Right lobe of liver (tissue), 6 donors: Measurements from ENCODE around the gene CAPS2. TPM values are rescaled to one million over a fixed set of nuclear protein-coding genes. Genes with fewer than 3 reads are reported as not detected.

Experiments used
- ATAC-seq, 4 donors: fragments of 200-7000 bp; cut with Tn5 transposase; one replicate each; pipeline ENCODE4 v1.9.1; 2020; ENCODE audit warnings: mild to moderate bottlenecking in 4 of 4, moderate library complexity in 4 of 4
- DNase-seq, 3 donors: peaks; one replicate each; pipeline ENCODE4 v3.0.0-alpha.2; 2020
- H3K27ac ChIP-seq, 3 donors: fragments of 200-600 bp; one replicate each; pipeline ENCODE4 v1.8.0; 2022
- H3K27me3 ChIP-seq, 2 donors: fragments of 200-600 bp; one replicate each; pipeline ENCODE4 v1.8.0; 2022
- H3K36me3 ChIP-seq, 4 donors: fragments of 200-600 bp; sonication (generic) in 1 of 4; one replicate each; pipeline versions ENCODE4 v1.5.1 to v1.8.0; 2017 to 2022; ENCODE audit warnings: control low read depth in 1 of 4
- H3K4me1 ChIP-seq, 4 donors: fragments of 200-600 bp; sonication (generic) in 1 of 4; one replicate each; pipeline versions ENCODE4 v1.5.1 to v1.8.0; 2017 to 2022; ENCODE audit warnings: control low read depth in 1 of 4
- H3K4me3 ChIP-seq, 3 donors: fragments of 200-600 bp; one replicate each; pipeline ENCODE4 v1.8.0; 2022
- H3K9me3 ChIP-seq, 4 donors: fragments of 200-600 bp; sonication (generic) in 1 of 4; one replicate each; pipeline versions ENCODE4 v1.5.1 to v1.8.0; 2017 to 2022; ENCODE audit warnings: control low read depth in 1 of 4
- POLR2A ChIP-seq: fragments of 450-650 bp; IDR thresholded peaks from one replicate; pipeline ENCODE4 v1.6.1; 2017; ENCODE audit warnings: antibody characterized with exemption, mild to moderate bottlenecking
- WGBS: methylation state at CpG from one replicate; pipeline ENCODE4 v1.1.6; 2018; ENCODE audit warnings: low coverage, low lambda C conversion rate; ENCODE audit not compliant: insufficient coverage; ENCODE audit errors: missing lambda C conversion rate; 5-methylcytosine and 5-hydroxymethylcytosine counted together
- intact Hi-C, 2 donors: fragments of 100-400 bp; cut with DNase I; formaldehyde crosslinking; loops; one replicate each; pipeline versions ENCODE4 v1.11.2 to v1.14.1; 2022
- total RNA-seq, 6 experiments: library from RNA; depleted of rRNA in 2 of 6; stranded (reverse); fragments of >200 nt in 2 of 6; fragmentation: NEBNext Ultra II Directional in 3 of 6; extraction: Animal tissue kit (Norgen Biotek cat#: 25700) in 3 of 6; gene quantifications; one replicate each; pipeline versions ENCODE4 v1.1.0 to v1.2.4, GENCODE V29; 2016 to 2023
- TF ChIP-seq, protein P1 (sequence below), 4 donors: fragments of 200-600 bp in 3 of 4; fragments of 450-650 bp in 1 of 4; IDR thresholded peaks; one replicate each; pipeline versions ENCODE4 v1.5.1 to v1.8.0; 2016 to 2022; ENCODE audit warnings: antibody characterized with exemption in 4 of 4, mild to moderate bottlenecking in 2 of 4
- donor health status: DM: no; HTN: yes; CAD: no.
- donor health status: DM: no; HTN: no; CAD: no.
- donor health status: DM: no; HTN: no; CAD: no.
- donor health status: DM: no; HTN: yes; CAD: no.
- donor health status: DM: no; HTN: yes; CAD: no.

The CAPS2 gene
- total RNA-seq, 6 experiments from 2014 or later: 2.3 to 6.9 (median 2.5) TPM

GRCh38 chr12:75334384-75335030, 4.4 kb upstream of the CAPS2 start, which contains the start of gene GLIPR1L1:
Gene GLIPR1L1, plus strand, starts transcription at chr12:75334670. Its CDS starts 59 bp downstream, at chr12:75334729.
- ATAC-seq (peak; percentile 83 to 89 (median 86)), DNase-seq (peak; percentile 75 to 86 (median 77))
- intact Hi-C loops: loop anchor here in 1 of 2 donors (10.0 kb wide), 1 partner anchor 170 kb away; no protein-coding TSS in a partner anchor
- no peak for TF ChIP-seq POLR2A
- TF ChIP-seq, protein P1, sequence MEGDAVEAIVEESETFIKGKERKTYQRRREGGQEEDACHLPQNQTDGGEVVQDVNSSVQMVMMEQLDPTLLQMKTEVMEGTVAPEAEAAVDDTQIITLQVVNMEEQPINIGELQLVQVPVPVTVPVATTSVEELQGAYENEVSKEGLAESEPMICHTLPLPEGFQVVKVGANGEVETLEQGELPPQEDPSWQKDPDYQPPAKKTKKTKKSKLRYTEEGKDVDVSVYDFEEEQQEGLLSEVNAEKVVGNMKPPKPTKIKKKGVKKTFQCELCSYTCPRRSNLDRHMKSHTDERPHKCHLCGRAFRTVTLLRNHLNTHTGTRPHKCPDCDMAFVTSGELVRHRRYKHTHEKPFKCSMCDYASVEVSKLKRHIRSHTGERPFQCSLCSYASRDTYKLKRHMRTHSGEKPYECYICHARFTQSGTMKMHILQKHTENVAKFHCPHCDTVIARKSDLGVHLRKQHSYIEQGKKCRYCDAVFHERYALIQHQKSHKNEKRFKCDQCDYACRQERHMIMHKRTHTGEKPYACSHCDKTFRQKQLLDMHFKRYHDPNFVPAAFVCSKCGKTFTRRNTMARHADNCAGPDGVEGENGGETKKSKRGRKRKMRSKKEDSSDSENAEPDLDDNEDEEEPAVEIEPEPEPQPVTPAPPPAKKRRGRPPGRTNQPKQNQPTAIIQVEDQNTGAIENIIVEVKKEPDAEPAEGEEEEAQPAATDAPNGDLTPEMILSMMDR (IDR thresholded peaks at IDR 0.05): peak; percentile 89 to 97 (median 94)
- Histone ChIP-seq H3K36me3 (no peaks in the 10 kb centered on the region), H3K9me3 (no peaks in the 10 kb centered on the region), H3K4me3 (peak within 1 kb of the TSS in 2 of 3 donors; percentile 7 to 24), H3K27ac (no peak within 1 kb of the TSS), H3K27me3 (no peaks in the 10 kb centered on the region), H3K4me1 (peaks cover 0 to 7% (median 3%) of the 10 kb centered on the region in 4 donors)
- 6% methylated on average over 23 of the region's 23 CpGs for WGBS

DNA sequence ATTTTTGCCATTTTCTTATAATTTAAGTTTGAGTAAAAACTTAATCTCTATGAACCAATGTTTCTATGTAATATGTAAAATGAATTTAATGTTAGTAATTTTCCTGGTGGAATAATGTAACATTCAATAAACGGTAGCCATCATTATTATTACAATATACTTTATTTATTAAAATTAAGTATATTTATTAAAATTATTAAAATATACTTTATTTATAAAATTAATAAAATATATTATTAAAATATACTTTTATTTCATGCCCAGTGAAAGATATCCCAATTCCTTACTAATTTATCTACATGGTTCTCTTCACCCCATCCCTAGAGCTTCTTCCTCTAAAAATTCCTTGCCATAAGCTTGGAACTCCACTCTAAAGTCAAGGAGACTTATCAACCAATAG, 2.5 kb downstream of the CAPS2 start:
- Histone ChIP-seq H3K27ac (no peak overlapping the region), H3K4me3 (no peak overlapping the region), H3K9me3 (no peaks in the 10 kb centered on the region), H3K27me3 (no peaks in the 10 kb centered on the region), H3K36me3 (no peaks in the 10 kb centered on the region), H3K4me1 (peaks cover 0 to 4% (median 3%) of the 10 kb centered on the region in 4 donors)
- 93% methylated on average over 1 of the region's 1 CpG for WGBS
- intact Hi-C loops: no loop called here
- ATAC-seq (no peak), DNase-seq (no peak)
- TF ChIP-seq POLR2A: no peak
- TF ChIP-seq, protein P1 (IDR thresholded peaks at IDR 0.05): no peak

- 93% methylated on average over 3 of the region's 3 CpGs for WGBS
- no peaks in the 10 kb centered on the region for H3K36me3 ChIP-seq
- DNase-seq (no peak), ATAC-seq (no peak)
- TF ChIP-seq POLR2A: no peak
- TF ChIP-seq, protein P1 (IDR thresholded peaks at IDR 0.05): no peak
- H3K4me3 ChIP-seq: no peak overlapping the region
- no peaks in the 10 kb centered on the region for H3K27me3 ChIP-seq
- intact Hi-C loops: no loop called here
- no peaks in the 10 kb centered on the region for H3K9me3 ChIP-seq
- H3K27ac ChIP-seq: no peak overlapping the region
- no peaks in the 10 kb centered on the region for H3K4me1 ChIP-seq
Observed at GRCh38 chr12:75323663-75324062, 6.5 kb downstream of the CAPS2 start.

DNA sequence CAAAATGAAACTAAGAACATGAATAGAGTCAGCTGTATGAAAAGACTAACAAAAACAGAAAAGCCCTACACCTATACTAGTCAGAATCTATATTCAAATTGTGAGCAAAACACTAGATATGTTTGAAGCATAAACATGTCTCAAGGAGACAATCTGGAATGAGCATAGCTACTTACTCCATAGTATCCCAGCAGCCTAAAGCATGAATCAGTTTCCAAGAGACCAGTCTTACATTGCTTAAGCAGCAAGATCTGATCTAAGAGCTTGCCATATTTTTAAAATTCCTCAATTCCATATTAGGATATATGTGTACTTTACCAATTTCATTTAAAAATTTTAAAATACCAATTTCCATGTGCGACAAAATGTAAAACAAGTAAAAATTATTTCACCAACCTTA, 7.7 kb downstream of the CAPS2 start:
- WGBS: 0% methylated on average over 1 of the region's 1 CpG
- no peak for DNase-seq

More for the DNA sequence above, 7.7 kb downstream of the CAPS2 start:
- ATAC-seq: no peak
- no peak for TF ChIP-seq POLR2A
- TF ChIP-seq, protein P1 (IDR thresholded peaks at IDR 0.05): no peak
- Histone ChIP-seq H3K4me3 (no peak overlapping the region), H3K4me1 (no peaks in the 10 kb centered on the region), H3K36me3 (no peaks in the 10 kb centered on the region), H3K27me3 (no peaks in the 10 kb centered on the region), H3K9me3 (no peaks in the 10 kb centered on the region), H3K27ac (no peak overlapping the region)
- intact Hi-C loops: no loop called here
